Heart left ventricle (tissue), 16 donors: ENCODE data around the gene MRLN. TPM values are rescaled to one million over a fixed set of nuclear protein-coding genes. Genes with fewer than 3 reads are reported as not detected.

Experiments used
- ATAC-seq, 4 donors: fragments of 200-7000 bp; cut with Tn5 transposase; one replicate each; pipeline ENCODE4 v1.9.1; 2020 to 2022; ENCODE audit warnings: moderate library complexity in 4 of 4, mild to moderate bottlenecking in 3 of 4, moderate number of reproducible peaks in 1 of 4
- DNase-seq, 5 donors: peaks; one replicate each; pipeline ENCODE4 v3.0.0-alpha.2; 2020
- H3K27ac ChIP-seq, 12 donors: fragments of 200-600 bp; sonication (generic) in 4 of 12; one replicate each; pipeline versions ENCODE4 v1.5.0 to v1.8.0; 2016 to 2022; ENCODE audit warnings: mild to moderate bottlenecking in 2 of 12
- H3K27me3 ChIP-seq, 9 donors: fragments of 200-600 bp; sonication (generic) in 2 of 9; one replicate each; pipeline versions ENCODE4 v1.5.1 to v1.8.0; 2016 to 2022; ENCODE audit warnings: mild to moderate bottlenecking in 3 of 9
- H3K36me3 ChIP-seq, 9 donors: fragments of 200-600 bp; sonication (generic) in 2 of 9; one replicate each; pipeline versions ENCODE4 v1.5.0 to v1.8.0; 2018 to 2022; ENCODE audit warnings: mild to moderate bottlenecking in 2 of 9
- H3K4me1 ChIP-seq, 12 donors: fragments of 200-600 bp; sonication (generic) in 4 of 12; one replicate each; pipeline versions ENCODE4 v1.5.0 to v1.8.0; 2016 to 2022; ENCODE audit warnings: mild to moderate bottlenecking in 3 of 12
- H3K4me3 ChIP-seq, 12 donors: fragments of 200-600 bp; sonication (generic) in 4 of 12; one replicate each; pipeline versions ENCODE4 v1.5.0 to v1.8.0; 2017 to 2022; ENCODE audit warnings: mild to moderate bottlenecking in 9 of 12, moderate library complexity in 4 of 12
- H3K9me3 ChIP-seq, 12 donors: fragments of 200-600 bp; sonication (generic) in 4 of 12; one replicate each; pipeline versions ENCODE4 v1.5.0 to v1.8.0; 2016 to 2022; ENCODE audit warnings: mild to moderate bottlenecking in 1 of 12
- CTCF ChIP-seq, 12 donors: fragments of 200-600 bp; sonication (generic) in 4 of 12; IDR thresholded peaks; one replicate each; pipeline versions ENCODE4 v1.5.0 to v1.8.0; 2018 to 2022; ENCODE audit warnings: antibody characterized with exemption in 12 of 12, mild to moderate bottlenecking in 5 of 12
- POLR2A ChIP-seq, 2 donors: fragments of 450-650 bp; IDR thresholded peaks; one replicate each; pipeline ENCODE4 v1.6.1; 2017; ENCODE audit warnings: antibody characterized with exemption in 2 of 2, mild to moderate bottlenecking in 2 of 2, moderate library complexity in 2 of 2
- WGBS, 4 donors: extraction: QIAGEN DNeasy Blood & Tissue Kit in 2 of 4; methylation state at CpG; one replicate each; pipeline versions ENCODE4 v1.1.5 to v1.1.7; 2013 to 2018; 5-methylcytosine and 5-hydroxymethylcytosine counted together
- intact Hi-C, 10 donors: fragments of 100-400 bp; cut with DNase I; formaldehyde crosslinking; loops; one replicate each; pipeline versions ENCODE4 v1.11.1 to v1.14.2; 2022
- polyA plus RNA-seq, 2 donors: library from polyadenylated mRNA; stranded (reverse); fragments of 200-250 nt; gene quantifications; one replicate each; pipeline ENCODE4 v1.2.3, GENCODE V29; 2013
- total RNA-seq, 9 donors: library from RNA; depleted of rRNA in 2 of 9; stranded (reverse); fragments of >200 nt in 2 of 9; fragmentation: NEBNext Ultra II Directional in 3 of 9; extraction: Animal tissue kit (Norgen Biotek cat#: 25700) in 3 of 9; gene quantifications; one replicate each; pipeline versions ENCODE4 v1.1.0 to v1.2.4, GENCODE V29; 2016 to 2023
- donor health status: ischemic (EF 13 %, LVEDD 7.1; RV severe dilation, severe dysfunction).
- donor health status: healthy with polysubstance abuse.
- donor health status: DM: no; HTN: yes; CAD: no.
- donor health status: DM: no; HTN: no; CAD: no.
- donor health status: ischemic (EF 25% LVEDD 6.9; RV normal size, moderate dysfunction).
- donor health status: ischemic (EF 25% LVEDD 5.7; RV mildly dilated, moderate dysfunction).
- donor health status: healthy.
- donor health status: DM: yes; HTN: yes; CAD: no.
- donor health status: ischemic (EF 35%, LVEDD 5.7; RV mildly dilated, moderate dysfunction).
- donor health status: nonischemic (EF 11% LVEDD 7.7; RV severe dilation, severe dysfunction).
- donor health status: DM: yes; HTN: yes; CAD: no.
- donor health status: PGD.
- donor health status: ischemic (EF 29% LVEDD 5.4; RV normal size, mild dysfunction).
- donor health status: nonischemic (EF 23%, LVEDD 6.1; RV moderate dilation, normal function).

MRLN gene
- total and polyA plus RNA-seq, 11 donors = 2.2 TPM; not detected in 10

GRCh38 chr10:59741583-59741982, 11.7 kb downstream of the MRLN start:
- no peak for TF ChIP-seq POLR2A (IDR thresholded peaks at IDR 0.05)
- no peak for TF ChIP-seq CTCF (IDR thresholded peaks at IDR 0.05)
- intact Hi-C loops = no loop called here
- no peak for ATAC-seq
- Histone ChIP-seq H3K4me3 (no peak overlapping the region), H3K27ac (no peak overlapping the region), H3K27me3 (no peaks in the 10 kb centered on the region), H3K9me3 (no peaks in the 10 kb centered on the region), H3K4me1 (peaks cover 0 to 4% (median 0%) of the 10 kb centered on the region in 12 donors), H3K36me3 (no peaks in the 10 kb centered on the region)
- 86 to 90% (median 88%) methylated on average over 5 of the region's 5 CpGs for WGBS, 4 donors
- DNase-seq = no peak

GRCh38 chr10:59741048-59741447, 12.2 kb downstream of the MRLN start:
- peaks cover 0 to 4% (median 0%) of the 10 kb centered on the region in 12 donors for H3K4me1 ChIP-seq

GRCh38 chr10:59736749-59737148, 16.5 kb downstream of the MRLN start:
- H3K4me3 ChIP-seq = no peak overlapping the region
- H3K27ac ChIP-seq = no peak overlapping the region
- no peak for DNase-seq
- H3K4me1 ChIP-seq = no peaks in the 10 kb centered on the region
- TF ChIP-seq CTCF (IDR thresholded peaks at IDR 0.05) (no peak), POLR2A (IDR thresholded peaks at IDR 0.05) (no peak)
- H3K9me3 ChIP-seq = no peaks in the 10 kb centered on the region
- no peak for ATAC-seq
- intact Hi-C loops = no loop called here
- H3K27me3 ChIP-seq = no peaks in the 10 kb centered on the region
- 85 to 91% (median 88%) methylated on average over 1 of the region's 1 CpG for WGBS, 4 donors
- no peaks in the 10 kb centered on the region for H3K36me3 ChIP-seq

More at GRCh38 chr10:59741048-59741447, 12.2 kb downstream of the MRLN start:
- DNase-seq = no peak
- H3K27me3 ChIP-seq = no peaks in the 10 kb centered on the region
- H3K4me3 ChIP-seq = no peak overlapping the region
- TF ChIP-seq CTCF (IDR thresholded peaks at IDR 0.05) (no peak), POLR2A (IDR thresholded peaks at IDR 0.05) (no peak)
- no peaks in the 10 kb centered on the region for H3K9me3 ChIP-seq
- no peak overlapping the region for H3K27ac ChIP-seq
- ATAC-seq = no peak
- H3K36me3 ChIP-seq = no peaks in the 10 kb centered on the region
- intact Hi-C loops = no loop called here

- TF ChIP-seq POLR2A (IDR thresholded peaks at IDR 0.05) (no peak), CTCF (IDR thresholded peaks at IDR 0.05) (no peak)
- WGBS, 4 donors = 72 to 75% (median 73%) methylated on average over 1 of the region's 1 CpG
- no peak overlapping the region for H3K27ac ChIP-seq
Observed at GRCh38 chr10:59735296-59735695, 18.0 kb downstream of the MRLN start.

More at GRCh38 chr10:59735296-59735695, 18.0 kb downstream of the MRLN start:
- Histone ChIP-seq H3K36me3 (no peaks in the 10 kb centered on the region), H3K4me3 (no peak overlapping the region), H3K27me3 (no peaks in the 10 kb centered on the region), H3K9me3 (no peaks in the 10 kb centered on the region), H3K4me1 (no peaks in the 10 kb centered on the region)
- no peak for ATAC-seq
- intact Hi-C loops = no loop called here
- no peak for DNase-seq
